ENCODE data around the gene SMAP2.

Gene SMAP2

DNA sequence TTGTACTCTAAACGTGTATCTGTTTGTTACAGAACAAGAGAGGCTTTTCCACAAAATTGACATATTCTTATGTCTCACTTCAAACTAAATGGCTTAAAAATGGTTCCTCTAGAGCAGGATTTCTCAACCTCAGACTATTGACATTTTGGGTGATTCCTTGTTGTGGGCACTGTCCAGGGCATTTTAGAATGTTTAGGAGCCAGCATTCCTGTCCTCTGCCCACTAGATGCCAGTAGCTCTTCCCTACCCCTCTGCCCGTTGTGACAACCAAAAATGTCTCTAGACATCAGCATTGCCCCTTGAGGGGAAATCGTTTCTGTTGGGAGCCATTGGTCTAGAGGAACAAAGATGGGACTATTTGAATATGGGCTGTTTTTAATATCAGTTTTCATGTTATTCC, 17.3 kb downstream of the SMAP2 start:
- DNase-seq (ENCODE audit: low spot score) = no peak

DNA sequence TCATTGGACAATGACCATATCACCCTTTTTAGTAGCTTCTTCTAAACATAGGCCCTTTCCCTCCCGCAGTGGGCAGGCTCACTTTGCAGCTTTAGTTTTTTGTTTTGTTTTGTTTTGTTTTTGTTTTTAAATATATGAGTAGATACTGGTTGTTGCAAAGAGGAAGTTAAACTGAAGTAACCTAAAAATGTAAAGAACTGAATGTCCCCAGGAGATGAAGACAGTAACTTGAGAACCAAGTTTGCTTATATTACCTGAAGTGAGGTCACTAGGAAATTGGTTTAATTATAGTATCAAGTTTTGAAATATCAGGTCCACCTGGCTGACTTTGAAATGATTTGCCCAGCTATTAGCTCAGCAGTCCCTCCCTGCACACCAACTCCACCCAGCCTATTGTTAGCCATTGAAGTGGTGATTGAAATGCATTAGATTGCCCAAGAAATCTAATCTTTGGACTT, 18.2 kb downstream of the SMAP2 start:
- no peak for DNase-seq (ENCODE audit: low spot score)

DNA sequence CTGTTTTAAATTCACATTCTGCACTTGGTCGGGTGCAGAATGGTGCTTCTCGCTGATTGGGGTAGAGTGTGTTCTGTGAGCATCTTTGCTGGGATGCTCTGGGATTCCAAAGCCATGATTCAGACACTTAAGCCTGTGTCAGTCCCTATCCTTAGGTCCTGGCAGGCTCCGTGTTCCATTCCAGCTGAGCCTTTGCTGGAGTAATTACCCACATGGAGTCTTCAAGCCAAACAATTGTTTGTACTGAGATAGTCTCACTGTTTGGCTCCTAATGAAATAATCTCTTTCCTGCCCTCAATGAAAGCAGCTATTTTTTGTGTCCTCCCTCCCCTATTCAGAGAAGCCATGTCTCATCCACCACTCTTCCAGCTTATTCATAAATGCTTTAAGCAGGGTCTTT, 18.7 kb downstream of the SMAP2 start:
- peak; percentile 93 for DNase-seq (ENCODE audit: low spot score)

DNA sequence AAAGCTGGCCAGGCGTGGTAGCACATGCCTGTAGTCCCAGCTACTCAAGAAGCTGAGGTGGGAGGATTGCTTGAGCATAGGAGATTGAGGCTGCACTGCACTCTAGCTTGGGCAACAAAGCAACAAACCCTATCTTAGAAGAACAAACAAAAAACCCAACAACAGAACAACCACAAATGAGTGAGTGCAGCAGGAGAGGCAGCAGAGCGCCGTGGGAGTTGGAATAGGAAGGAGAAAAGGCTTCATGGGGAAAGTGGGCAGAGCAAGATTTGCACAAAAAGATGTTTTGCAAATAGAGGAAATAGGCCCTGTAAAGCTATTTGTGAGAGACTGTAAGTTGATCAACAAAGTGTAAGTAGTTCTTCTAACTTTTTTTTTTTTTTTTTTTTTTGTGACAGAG, 19.6 kb downstream of the SMAP2 start:
- DNase-seq (ENCODE audit: low spot score) = peak; percentile 47

DNA sequence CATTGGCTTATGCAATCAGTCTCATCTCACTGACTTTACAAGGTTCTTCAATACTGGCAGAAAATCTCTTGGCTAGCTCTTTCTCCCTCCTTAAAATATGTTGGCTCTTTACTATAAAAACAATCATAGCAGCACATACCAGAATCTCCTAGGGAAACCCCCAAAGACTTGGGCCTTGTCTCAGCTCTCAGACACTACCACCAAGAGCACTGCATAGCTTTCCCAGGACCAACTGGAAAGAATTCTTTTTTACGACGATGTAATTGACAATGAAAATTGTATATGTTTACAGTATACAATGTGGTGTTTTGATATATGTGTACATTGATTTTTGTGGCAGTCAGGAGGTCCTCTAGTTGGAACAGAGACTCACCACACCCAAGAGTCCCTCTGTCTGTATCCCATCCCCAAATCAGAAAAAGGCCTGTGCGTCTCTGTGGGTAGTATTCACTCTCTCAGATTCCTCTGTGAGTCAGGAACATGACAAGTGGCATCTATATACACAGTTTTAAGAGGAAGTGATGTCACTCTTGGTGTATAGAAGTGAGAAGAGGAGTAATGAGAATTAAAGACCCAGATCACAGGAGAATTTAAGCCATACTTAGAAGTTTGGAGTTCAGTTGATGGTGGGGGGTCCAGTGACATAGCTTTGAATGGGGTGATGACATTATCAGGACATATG, 21.1 kb downstream of the SMAP2 start:
- no peak for DNase-seq (ENCODE audit: low spot score)

DNA sequence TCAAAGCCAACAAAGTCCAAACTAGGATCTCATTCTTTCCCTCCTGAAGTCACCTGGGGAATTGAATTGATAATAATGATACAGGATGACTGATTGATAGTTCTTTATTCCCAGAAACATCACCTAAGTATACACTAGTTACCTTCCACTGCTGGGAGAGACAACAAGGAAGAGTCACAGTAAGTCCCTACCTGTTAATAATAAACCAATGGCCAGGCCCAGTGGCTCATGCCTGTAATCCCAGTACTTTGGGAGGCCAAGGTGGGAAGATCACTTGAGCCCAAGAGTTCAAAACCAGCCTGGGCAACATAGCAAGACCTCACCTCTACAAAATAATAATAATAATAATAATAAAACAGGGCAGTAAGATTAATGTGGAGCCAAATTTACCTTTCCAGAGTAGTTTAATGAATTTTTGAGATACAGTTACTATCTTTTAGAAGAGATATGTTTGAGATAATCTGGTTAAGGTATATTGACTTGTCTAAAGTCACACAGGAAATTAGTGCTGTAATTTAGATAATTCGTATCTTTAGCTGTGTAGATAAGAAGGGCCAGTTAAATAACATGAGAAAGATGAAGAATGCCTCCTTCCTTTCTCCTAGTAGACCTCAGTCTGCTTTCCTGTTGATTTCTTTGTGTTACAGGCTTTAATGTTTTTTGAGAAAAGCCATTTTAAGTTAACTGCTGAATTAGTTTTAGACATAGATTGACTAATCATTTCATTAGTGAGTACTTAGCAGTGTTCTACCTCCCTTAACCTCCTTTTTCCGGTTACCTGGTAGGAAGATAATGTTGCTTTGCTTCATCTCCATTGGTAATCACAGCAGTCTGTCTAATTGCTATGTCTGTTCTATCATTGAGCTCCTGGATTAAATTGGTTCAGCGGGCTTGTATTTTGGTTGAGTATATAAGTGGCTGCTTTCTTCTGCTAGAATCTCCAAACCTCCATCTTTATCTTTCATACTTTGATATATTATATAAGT, 22.0 kb downstream of the SMAP2 start:
- DNase-seq (ENCODE audit: low spot score) = no peak

DNA sequence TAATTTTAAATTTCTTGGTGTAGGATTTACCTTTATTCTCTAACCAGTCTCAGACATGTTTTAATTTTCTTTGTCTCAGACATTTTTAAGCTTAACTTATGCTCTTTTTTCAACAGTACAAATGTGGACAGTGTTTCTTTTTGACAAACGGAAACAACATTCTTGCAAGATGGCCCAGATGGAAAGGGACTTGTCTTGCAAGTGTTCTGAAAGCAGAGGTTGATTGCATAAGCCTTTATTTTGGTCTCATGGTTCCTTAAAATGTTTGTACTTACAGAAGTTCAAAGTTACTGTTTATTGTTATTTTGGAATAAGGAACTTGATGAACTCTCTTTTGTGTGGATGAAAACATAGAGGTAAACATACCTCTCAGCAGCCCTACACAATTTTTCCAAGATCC, 22.9 kb downstream of the SMAP2 start:
- peak; percentile 88 for DNase-seq (ENCODE audit: low spot score)

DNA sequence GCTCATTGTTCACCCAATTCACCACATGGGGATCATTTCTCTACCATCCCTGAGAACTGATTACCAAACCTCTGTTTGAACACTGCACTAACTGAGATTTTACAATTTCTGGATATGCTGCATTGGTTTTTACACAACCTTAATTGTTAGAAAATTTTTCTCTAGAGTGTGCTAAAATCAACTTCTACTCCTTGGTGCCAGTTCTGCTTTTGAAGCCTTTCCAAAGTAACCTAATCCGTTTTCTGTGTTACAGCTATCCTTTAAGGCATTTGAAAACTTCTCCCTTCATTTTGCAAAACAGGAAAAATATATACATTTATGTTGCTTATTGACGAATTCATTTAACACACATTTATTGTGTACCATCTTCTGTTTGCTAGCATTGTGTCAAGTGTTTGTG, 23.7 kb downstream of the SMAP2 start:
- peak; percentile 37 for DNase-seq (ENCODE audit: low spot score)

DNA sequence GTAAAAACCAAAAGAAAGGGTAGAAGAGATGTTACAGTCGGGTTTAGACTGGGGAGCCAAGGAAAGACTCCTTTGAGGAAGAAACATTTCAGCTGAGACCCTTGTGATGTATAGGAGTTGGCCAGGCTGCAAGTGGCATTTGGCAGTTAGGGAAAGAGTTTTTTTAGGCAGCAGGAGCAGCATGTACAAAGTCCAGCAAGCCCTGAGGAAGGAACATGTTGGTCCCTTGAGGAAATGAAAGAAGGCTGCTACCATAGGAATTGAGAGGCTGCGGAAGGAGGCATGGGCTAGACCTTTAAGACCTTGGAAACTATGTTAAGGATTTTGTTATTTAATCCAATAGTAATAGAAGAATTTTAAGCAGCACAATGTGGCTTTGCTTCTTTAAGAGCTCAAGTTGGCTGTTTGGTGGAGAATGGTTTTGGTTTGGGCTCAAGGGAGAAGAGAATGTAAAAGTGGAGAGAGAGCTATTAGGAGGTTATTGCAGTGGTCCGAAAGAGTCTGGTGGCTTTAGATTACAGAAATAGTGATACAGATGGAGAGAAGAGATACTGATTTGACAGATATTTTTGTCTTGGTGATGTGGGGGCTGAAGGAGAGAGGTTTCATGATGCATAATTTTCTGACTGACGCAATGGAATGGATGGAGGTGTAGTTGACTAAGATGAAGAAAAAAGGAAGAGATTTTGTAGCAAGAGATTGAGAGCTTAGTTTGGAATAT, 26.6 kb downstream of the SMAP2 start:
- peak; percentile 63 for DNase-seq (ENCODE audit: low spot score)

DNA sequence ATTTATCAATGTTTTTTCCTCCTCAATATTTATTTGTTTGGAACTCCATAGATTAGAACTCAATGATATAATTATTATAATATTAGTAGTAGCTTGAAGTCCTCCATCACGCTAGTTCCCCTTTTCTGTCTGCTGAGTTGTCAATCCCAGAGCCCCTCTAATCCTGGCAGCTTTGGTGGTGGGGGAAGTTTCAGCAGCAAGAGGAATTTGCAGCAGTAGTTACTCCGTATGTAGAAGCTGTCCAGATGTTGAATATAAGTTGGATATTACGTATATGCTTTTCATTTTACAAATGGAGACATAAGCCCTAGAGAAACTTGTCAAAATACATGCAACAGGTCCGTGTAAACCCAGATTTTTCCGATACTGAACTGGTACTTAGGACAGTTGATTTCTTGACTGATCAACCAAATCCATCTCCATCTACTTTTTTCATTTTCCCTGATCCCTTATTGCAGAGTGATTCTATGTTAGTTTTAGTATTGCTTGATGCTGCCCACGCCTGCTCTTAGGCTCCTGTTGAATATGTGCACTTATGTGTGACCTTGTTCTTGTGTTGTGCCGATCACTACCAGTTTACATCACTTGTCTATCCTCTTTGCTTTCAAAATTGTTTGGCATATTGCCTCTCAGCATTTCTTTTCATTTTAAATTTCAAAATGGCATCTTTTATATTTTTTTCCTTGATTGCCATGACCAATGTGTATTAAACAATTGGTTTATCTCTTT, 28.1 kb downstream of the SMAP2 start:
- DNase-seq (ENCODE audit: low spot score) = no peak

DNA sequence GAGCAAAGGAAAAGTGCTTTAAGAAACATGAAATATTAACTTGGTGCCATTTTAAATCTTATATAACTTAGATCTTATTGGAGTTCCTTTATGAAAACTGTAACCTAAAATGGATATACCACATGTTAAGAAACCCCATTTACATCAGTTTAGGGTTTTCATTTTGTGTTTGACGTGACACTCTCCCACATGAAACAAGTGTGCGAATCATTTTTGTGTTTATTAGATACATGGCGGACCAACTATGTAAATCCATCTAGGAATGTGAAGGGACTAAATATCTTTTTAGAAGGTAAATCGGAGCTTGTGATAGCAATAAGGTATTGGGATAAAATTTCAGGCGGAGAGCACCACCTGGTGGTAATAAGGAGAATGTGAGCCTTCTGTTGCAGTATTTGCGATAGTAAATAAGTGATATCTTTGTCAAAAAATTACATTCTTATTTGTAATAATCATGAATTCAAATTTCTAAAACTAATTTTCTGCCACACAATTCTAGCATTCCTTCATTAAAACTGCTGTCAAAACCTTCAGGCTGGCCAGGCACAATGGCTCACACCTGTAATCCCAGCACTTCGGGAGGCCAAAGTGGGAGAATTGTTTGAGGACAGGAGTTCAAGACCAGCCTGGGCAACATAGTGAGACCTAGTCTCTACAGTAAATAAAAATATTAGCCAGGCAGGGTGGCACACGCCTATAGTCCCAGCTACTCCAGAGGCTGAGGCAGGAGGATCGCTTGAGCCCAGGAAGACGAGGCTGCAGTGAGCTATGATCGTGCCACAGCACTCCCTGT, 31.3 kb downstream of the SMAP2 start:
- peak; percentile 85 for DNase-seq (ENCODE audit: low spot score)

DNA sequence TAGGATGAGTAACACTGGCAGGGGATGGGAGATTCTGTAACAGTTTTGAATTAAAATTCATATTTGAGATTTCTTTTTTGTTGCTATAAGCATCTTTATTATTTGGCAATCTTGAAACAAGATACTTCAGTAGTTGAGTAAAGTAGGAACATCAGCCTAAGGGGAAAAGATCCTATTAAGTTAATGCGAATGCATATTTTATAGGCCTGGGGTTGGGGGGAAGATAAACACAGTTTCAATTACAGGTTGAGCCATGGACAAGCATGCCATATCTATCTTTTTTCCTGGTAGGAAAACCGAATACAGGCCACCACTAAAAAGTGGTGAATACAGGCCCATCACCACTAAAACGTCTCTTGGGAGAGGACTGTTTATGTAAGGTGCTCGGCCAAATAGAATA, 32.3 kb downstream of the SMAP2 start:
- DNase-seq (ENCODE audit: low spot score) = no peak

DNA sequence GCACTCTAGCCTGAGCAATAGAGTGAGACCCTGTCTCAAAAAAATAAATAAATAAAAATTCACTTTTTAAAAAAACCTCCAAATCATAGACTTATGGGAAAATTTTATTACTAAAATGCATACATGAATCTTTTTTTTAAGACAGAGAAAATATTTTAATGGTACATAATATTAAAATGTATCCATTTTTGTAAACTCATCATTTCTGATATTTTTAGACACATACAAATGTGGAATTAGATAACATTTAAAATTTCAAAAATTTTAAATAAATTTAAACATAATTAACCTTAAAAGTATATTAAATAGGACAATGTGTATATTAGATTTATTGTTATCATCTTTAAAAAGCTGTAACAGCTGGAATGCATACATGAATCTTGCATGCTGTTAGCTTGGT, 33.9 kb downstream of the SMAP2 start:
- DNase-seq (ENCODE audit: low spot score) = no peak

DNA sequence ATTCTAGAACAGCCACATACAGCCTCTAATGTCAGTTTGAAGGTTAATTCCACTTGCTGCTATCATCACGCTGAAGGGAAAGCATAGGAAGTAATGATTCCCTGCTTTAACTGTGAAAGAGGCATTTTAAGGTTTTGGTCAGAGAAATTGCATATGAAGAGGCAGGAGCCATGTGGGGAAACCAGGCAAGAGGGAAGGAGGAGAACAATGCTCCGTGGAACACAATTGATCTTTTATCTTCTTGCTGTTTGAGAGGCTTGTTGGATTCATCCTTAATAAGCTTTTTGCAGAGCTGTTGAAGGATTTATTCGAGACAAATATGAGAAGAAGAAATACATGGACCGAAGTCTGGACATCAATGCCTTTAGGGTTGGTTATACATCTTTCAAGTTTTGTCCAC, 35.9 kb downstream of the SMAP2 start:
- peak; percentile 80 for DNase-seq (ENCODE audit: low spot score)

DNA sequence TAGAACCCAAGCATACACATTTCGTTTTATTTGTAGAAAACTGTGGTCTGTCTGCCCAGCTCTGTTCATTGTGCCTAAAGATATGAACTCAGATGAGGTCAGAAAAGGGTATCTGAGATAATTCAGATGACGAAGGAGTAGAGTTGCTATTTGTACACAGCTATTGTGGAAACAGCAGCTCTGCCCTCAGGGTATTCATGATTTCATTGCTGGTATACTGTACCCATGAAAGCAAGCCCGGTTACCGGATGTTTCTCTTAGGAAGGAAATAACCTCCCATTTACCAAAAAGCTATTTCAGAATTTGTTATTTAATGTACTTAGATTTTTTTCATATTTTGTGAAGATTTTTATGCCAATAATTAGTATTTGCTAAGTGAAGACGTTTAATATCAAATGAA, 37.8 kb downstream of the SMAP2 start:
- no peak for DNase-seq (ENCODE audit: low spot score)

DNA sequence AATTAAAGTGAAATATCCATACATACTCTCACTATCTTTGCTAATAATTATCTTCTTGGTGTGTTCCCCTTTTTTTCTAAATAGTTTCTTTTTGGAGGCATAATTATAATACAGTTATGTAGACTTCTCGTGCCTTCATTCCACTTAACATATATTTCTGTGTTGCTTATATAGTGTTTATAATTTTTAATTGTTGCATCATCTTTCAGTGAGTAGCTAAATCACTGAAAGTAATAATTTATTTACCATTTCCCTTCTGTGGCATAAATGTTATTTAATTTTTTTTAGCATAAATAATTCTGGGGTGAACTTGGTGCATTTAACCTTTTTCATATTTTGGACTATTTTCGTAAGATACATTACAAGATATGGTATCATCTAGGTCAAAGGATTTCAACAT, 38.3 kb downstream of the SMAP2 start:
- DNase-seq (ENCODE audit: low spot score) = no peak

DNA sequence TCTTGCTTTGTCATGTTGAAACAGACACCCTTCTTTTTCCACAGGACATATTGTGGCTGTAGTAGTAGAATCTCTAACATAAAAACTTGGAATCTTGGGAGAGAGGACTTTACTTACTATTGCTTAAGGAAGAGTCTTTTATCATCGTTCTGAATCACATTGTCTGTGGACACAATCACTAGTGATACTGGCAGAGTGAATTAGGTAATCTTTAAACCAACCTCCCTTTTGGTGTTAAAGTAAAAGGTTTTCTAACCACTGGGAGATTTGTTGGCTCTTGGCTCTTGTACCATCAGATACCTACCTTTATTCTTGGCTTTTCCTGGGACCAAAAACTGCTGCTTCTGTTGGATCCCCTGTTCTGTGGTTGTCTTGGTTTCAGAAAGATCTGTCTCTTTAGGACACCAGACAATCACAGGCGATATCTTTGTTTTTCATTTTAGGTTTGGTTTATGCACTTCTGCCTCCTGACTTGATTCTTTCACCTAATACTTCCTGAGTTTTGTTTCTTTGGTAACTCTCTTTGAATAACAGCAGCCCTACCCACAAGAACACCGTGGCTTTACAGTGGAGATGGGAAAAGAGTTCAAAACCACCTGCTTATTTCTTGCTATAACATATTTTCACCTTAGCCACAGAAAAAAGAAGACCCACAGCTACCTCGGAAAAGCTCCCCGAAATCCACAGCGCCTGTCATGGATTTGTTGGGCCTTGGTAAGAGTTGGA, 40.2 kb downstream of the SMAP2 start:
- no peak for DNase-seq (ENCODE audit: low spot score)

DNA sequence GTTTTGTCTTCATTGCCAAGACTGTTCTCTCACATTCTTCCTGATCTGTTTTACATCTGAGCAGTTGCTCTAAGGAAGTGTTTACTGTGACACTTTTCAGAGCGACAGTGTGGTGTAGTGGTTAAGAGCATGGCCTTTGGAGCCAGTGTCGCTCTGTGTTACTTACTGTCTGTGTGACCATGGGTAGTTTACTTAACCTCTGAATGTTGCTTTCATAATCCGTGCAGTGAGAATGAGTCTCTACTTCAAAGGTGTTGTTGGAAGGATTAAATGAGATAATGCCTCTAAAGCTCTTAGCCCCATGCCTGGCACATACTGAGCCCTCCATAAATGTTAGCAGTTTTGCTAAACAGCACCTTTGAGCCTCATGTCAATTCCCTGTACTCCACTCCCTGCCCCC, 40.8 kb downstream of the SMAP2 start:
- DNase-seq (ENCODE audit: low spot score) = no peak

DNA sequence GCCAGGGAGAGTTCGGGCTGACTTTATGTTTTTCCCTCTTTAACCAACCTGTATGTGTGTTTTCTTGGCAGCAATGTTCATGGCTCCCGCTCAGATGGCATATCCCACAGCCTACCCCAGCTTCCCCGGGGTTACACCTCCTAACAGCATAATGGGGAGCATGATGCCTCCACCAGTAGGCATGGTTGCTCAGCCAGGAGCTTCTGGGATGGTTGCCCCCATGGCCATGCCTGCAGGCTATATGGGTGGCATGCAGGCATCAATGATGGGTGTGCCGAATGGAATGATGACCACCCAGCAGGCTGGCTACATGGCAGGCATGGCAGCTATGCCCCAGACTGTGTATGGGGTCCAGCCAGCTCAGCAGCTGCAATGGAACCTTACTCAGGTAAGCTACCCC, 43.2 kb downstream of the SMAP2 start:
- DNase-seq (ENCODE audit: low spot score) = no peak

Measured in pons (tissue), 1 donor.